Stimulated activated CD8-positive, alpha-beta memory T cell treated with anti-CD3 and anti-CD28 coated beads, Interleukin-4, amount 100 ng/mL, for 24 hours (primary cell): Measurements from ENCODE around the gene GCH1.

Source experiments
- DNase-seq: peaks from one replicate; pipeline ENCODE4 v3.0.0-alpha.2; 2020; ENCODE audit warnings: low read depth

The GCH1 gene

GRCh38 chr14:54866588-54866987, 36.0 kb downstream of the GCH1 start:
- DNase-seq, result no peak

- DNase-seq, result no peak
Measured at GRCh38 chr14:54864526-54864925, 38.1 kb downstream of the GCH1 start.

GRCh38 chr14:54857830-54858269, 44.8 kb downstream of the GCH1 start:
- no peak for DNase-seq

GRCh38 chr14:54856152-54856551, 46.5 kb downstream of the GCH1 start:
- no peak for DNase-seq

- no peak for DNase-seq
Measured at GRCh38 chr14:54854181-54854580, 48.4 kb downstream of the GCH1 start.

- DNase-seq, result no peak
Measured at GRCh38 chr14:54853339-54853738, 49.3 kb downstream of the GCH1 start.

- no peak for DNase-seq
Measured at GRCh38 chr14:54852215-54852614, 50.4 kb downstream of the GCH1 start.

GRCh38 chr14:54848910-54849309, 53.7 kb downstream of the GCH1 start:
- DNase-seq, result no peak

GRCh38 chr14:54845641-54846040, 57.0 kb downstream of the GCH1 start:
- DNase-seq, result no peak

GRCh38 chr14:54844479-54844878, 58.1 kb downstream of the GCH1 start:
- no peak for DNase-seq

GRCh38 chr14:54840798-54841197, 61.8 kb downstream of the GCH1 start:
- no peak for DNase-seq

GRCh38 chr14:54840336-54840735, 62.3 kb downstream of the GCH1 start:
- DNase-seq, result no peak

- DNase-seq, result no peak
Measured at GRCh38 chr14:54839701-54840119, 62.9 kb downstream of the GCH1 start.

- no peak for DNase-seq
Measured at GRCh38 chr14:54838931-54839512, 63.6 kb downstream of the GCH1 start.

- no peak for DNase-seq
Measured at GRCh38 chr14:54837508-54838149, 65.0 kb downstream of the GCH1 start.

GRCh38 chr14:54836231-54836630, 66.4 kb downstream of the GCH1 start:
- no peak for DNase-seq

GRCh38 chr14:54834727-54835126, 67.9 kb downstream of the GCH1 start:
- no peak for DNase-seq

- DNase-seq, result no peak
Measured at GRCh38 chr14:54834081-54834480, 68.5 kb downstream of the GCH1 start.

- no peak for DNase-seq
Measured at GRCh38 chr14:54830650-54831049, 72.0 kb downstream of the GCH1 start.

- DNase-seq, result no peak
Measured at GRCh38 chr14:54829486-54830224, 73.0 kb downstream of the GCH1 start.

GRCh38 chr14:54828037-54828436, 74.6 kb downstream of the GCH1 start:
- no peak for DNase-seq

- DNase-seq, result no peak
Measured at GRCh38 chr14:54823757-54824549, 78.7 kb downstream of the GCH1 start.

GRCh38 chr14:54822685-54823084, 79.9 kb downstream of the GCH1 start:
- DNase-seq, result no peak
